HepG2 (cell line): Measurements from ENCODE around the gene ODAD2. TPM values are rescaled to one million over a fixed set of nuclear protein-coding genes. Genes with fewer than 3 reads are reported as not detected.

Source experiments
- ATAC-seq: fragments of 200-7000 bp; cut with Tn5 transposase; 3 replicates; pipeline ENCODE4 v1.9.1; 2020; ENCODE audit warnings: mild to moderate bottlenecking, moderate library complexity
- BruUV-seq: library from RNA; stranded (reverse); fragments of 400-500 nt; replicated peaks from 2 replicates; lab custom pipeline; 2021; lab: Mats Ljungman, UMichigan
- CTCF ChIA-PET: fragments of 300-600 bp; formaldehyde crosslinking; extraction: SDS; loops from one replicate; lab custom pipeline; 2021; ENCODE audit warnings: low total read pairs, inconsistent platforms, low intra/inter-chr PET ratio; lab: Yijun Ruan, JAX
- POLR2A ChIA-PET: fragments of 350-600 bp; sonication (Branson Sonifier 250); formaldehyde crosslinking; loops from one replicate; lab custom pipeline; 2020; ENCODE audit warnings: antibody characterized with exemption, inconsistent platforms; lab: Yijun Ruan, JAX
- DNase-seq: peaks from one replicate; pipeline ENCODE4 v3.0.0-alpha.2; 2015; ENCODE audit warnings: low spot score
- FAIRE-seq: peaks from 3 replicates; lab custom pipeline; 2011; peaks lifted over from hg19 to GRCh38; lab: Jason Lieb, UNC
- H2AFZ ChIP-seq: one replicate; pipeline ENCODE4 v1.6.1; 2011; ENCODE audit warnings: low read length, inconsistent platforms
- H3K27ac ChIP-seq: fragments of 300-600 bp; 3 replicates; pipeline ENCODE4 v1.8.0; 2011; ENCODE audit warnings: mixed run types, mild to moderate bottlenecking, mixed read lengths, low read length, inconsistent platforms; ENCODE audit not compliant: insufficient read depth; ENCODE audit errors: extremely low read length
- H3K27me3 ChIP-seq, 2 experiments: fragments of 200-600 bp in 1 of 2; 2 replicates in 1 of 2; 3 replicates in 1 of 2; pipeline versions ENCODE4 v1.6.0 to v1.8.0; 2011; ENCODE audit warnings: low read length in 2 of 2, mild to moderate bottlenecking in 2 of 2, moderate library complexity in 2 of 2, inconsistent platforms in 1 of 2; ENCODE audit not compliant: insufficient read depth in 2 of 2, control insufficient read depth in 1 of 2
- H3K36me3 ChIP-seq, 2 experiments: fragments of 200-600 bp in 1 of 2; replicated peaks in 1 of 2; 2 replicates in 1 of 2; 3 replicates in 1 of 2; pipeline versions ENCODE4 v1.5.1 to v1.8.0; 2011; ENCODE audit warnings: low read length in 2 of 2, inconsistent platforms in 1 of 2; ENCODE audit not compliant: insufficient read depth in 2 of 2, control insufficient read depth in 1 of 2
- H3K4me1 ChIP-seq: 2 replicates; pipeline ENCODE4 v1.5.1; 2012; ENCODE audit warnings: low read length, inconsistent platforms; ENCODE audit not compliant: insufficient read depth
- H3K4me2 ChIP-seq: 2 replicates; pipeline ENCODE4 v1.6.0; 2011; ENCODE audit warnings: low read depth, low read length, inconsistent platforms
- H3K4me3 ChIP-seq, 3 experiments: fragments of 200-600 bp in 1 of 3; sonication (generic), shearing (Covaris generic) in 1 of 3; replicated peaks in 1 of 3; 2 replicates each; pipeline ENCODE4 v1.5.1; 2011 to 2016; ENCODE audit warnings: low read length in 3 of 3, inconsistent platforms in 2 of 3, low read depth in 2 of 3, mild to moderate bottlenecking in 2 of 3, control low read depth in 1 of 3, mixed read lengths in 1 of 3; ENCODE audit not compliant: insufficient read depth in 1 of 3
- H3K79me2 ChIP-seq: one replicate; pipeline ENCODE4 v1.6.1; 2011; ENCODE audit warnings: low read length, inconsistent platforms; ENCODE audit not compliant: insufficient read depth
- H3K9ac ChIP-seq: 2 replicates; pipeline ENCODE4 v1.6.0; 2011; ENCODE audit warnings: mild to moderate bottlenecking, low read depth, low read length, inconsistent platforms; ENCODE audit not compliant: insufficient read depth
- H3K9me3 ChIP-seq: 2 replicates; pipeline ENCODE4 v1.5.1; 2012; ENCODE audit warnings: mild to moderate bottlenecking, low read length
- H4K20me1 ChIP-seq: 2 replicates; pipeline ENCODE4 v1.6.0; 2011; ENCODE audit warnings: inconsistent platforms, mild to moderate bottlenecking, low read length, moderate library complexity; ENCODE audit not compliant: insufficient read depth
- DNMT3B ChIP-seq: conservative IDR thresholded peaks from 2 replicates; pipeline ENCODE4 v1.6.1; 2016; ENCODE audit warnings: missing biosample characterization, control low read depth
- FLYWCH1 ChIP-seq: sonication (generic); formaldehyde crosslinking; IDR thresholded peaks from 2 replicates; pipeline ENCODE4 v1.8.1; 2023; ENCODE audit warnings: mild to moderate bottlenecking, missing genetic modification reagents
- FOXC1 ChIP-seq: sonication (generic); formaldehyde crosslinking; IDR thresholded peaks from 2 replicates; pipeline ENCODE4 v1.8.0; 2022; ENCODE audit warnings: mild to moderate bottlenecking, missing genetic modification reagents, borderline replicate concordance
- KAT7 ChIP-seq: IDR thresholded peaks from 2 replicates; pipeline ENCODE4 v1.6.1; 2018; ENCODE audit warnings: borderline replicate concordance, missing compliant biosample characterization
- MED8 ChIP-seq: sonication (generic); formaldehyde crosslinking; IDR thresholded peaks from 2 replicates; pipeline ENCODE4 v1.8.1; 2023; ENCODE audit warnings: mild to moderate bottlenecking, missing genetic modification reagents; ENCODE audit not compliant: insufficient replicate concordance
- MIXL1 ChIP-seq: IDR thresholded peaks from 2 replicates; pipeline ENCODE4 v1.6.1; 2016
- NPAS2 ChIP-seq: sonication (generic); formaldehyde crosslinking; IDR thresholded peaks from 2 replicates; pipeline ENCODE4 v1.8.0; 2022; ENCODE audit warnings: mild to moderate bottlenecking, missing genetic modification reagents, borderline replicate concordance
- ONECUT2 ChIP-seq: sonication (generic); formaldehyde crosslinking; IDR thresholded peaks from 2 replicates; pipeline ENCODE4 v1.4.0; 2020; ENCODE audit warnings: missing genetic modification reagents
- RFX5 ChIP-seq: IDR thresholded peaks from 2 replicates; pipeline ENCODE4 v1.6.1; 2011; ENCODE audit warnings: low read depth, low read length, improper control_type of control experiment
- SP5 ChIP-seq: IDR thresholded peaks from 2 replicates; pipeline ENCODE4 v1.6.1; 2016; ENCODE audit warnings: low read depth, borderline replicate concordance
- SYNCRIP ChIP-seq: fragments of 200-400 bp; formaldehyde crosslinking; IDR thresholded peaks from 2 replicates; pipeline ENCODE4 v1.6.1; 2018; ENCODE audit warnings: mild to moderate bottlenecking, low read depth, low read length; ENCODE audit not compliant: insufficient read depth
- ZBTB3 ChIP-seq: sonication (generic); formaldehyde crosslinking; IDR thresholded peaks from 2 replicates; pipeline ENCODE4 v1.4.0; 2020; ENCODE audit warnings: low read depth, mild to moderate bottlenecking, moderate library complexity, missing genetic modification reagents, borderline replicate concordance
- ZC3H4 ChIP-seq: sonication (generic); formaldehyde crosslinking; IDR thresholded peaks from 2 replicates; pipeline ENCODE4 v1.4.0; 2020; ENCODE audit warnings: missing genetic modification reagents, borderline replicate concordance
- ZNF282 ChIP-seq: fragments of 450-650 bp; IDR thresholded peaks from 2 replicates; pipeline ENCODE4 v1.6.1; 2018; ENCODE audit not compliant: partially characterized antibody
- ZNF501 ChIP-seq: sonication (generic); formaldehyde crosslinking; IDR thresholded peaks from 2 replicates; pipeline ENCODE4 v1.5.1; 2020; ENCODE audit warnings: mild to moderate bottlenecking, moderate library complexity, missing genetic modification reagents
- ZNF652 ChIP-seq: IDR thresholded peaks from 2 replicates; pipeline ENCODE4 v1.6.1; 2016; ENCODE audit warnings: low read depth, borderline replicate concordance
- ZNF672 ChIP-seq: sonication (generic); formaldehyde crosslinking; IDR thresholded peaks from 2 replicates; pipeline ENCODE4 v1.8.1; 2022; ENCODE audit warnings: missing genetic modification reagents
- WGBS: methylation state at CpG from one replicate; pipeline ENCODE4 v1.1.6; 2017; ENCODE audit warnings: low lambda C conversion rate; 5-methylcytosine and 5-hydroxymethylcytosine counted together
- in situ Hi-C: cut with HindIII; loops from 2 replicates; pipeline ENCODE4 v1.10.0; 2017; ENCODE audit warnings: low pct_unique_long_range_greater_than_20kb; ENCODE audit not compliant: extremely low pct_ligation_motif_present
- intact Hi-C: fragments of 100-400 bp; cut with micrococcal nuclease; formaldehyde crosslinking; loops from one replicate; pipeline ENCODE4 v1.10.0; 2022; ENCODE audit not compliant: unreplicated experiment
- polyA plus RNA-seq, 8 experiments: library from polyadenylated mRNA; depleted of rRNA in 3 of 8; stranded (reverse) in 7 of 8; unstranded in 1 of 8; fragments of >200 nt; fragmentation: Illumina TruSeq in 4 of 8; extraction: Trizol in 4 of 8; gene quantifications; 2 replicates each; pipeline versions ENCODE4 v1.2.1 to v1.2.3, GENCODE V29; 2011 to 2016; ENCODE audit warnings: low read depth in 4 of 8, missing spikeins in 1 of 8, mixed read lengths in 1 of 8; ENCODE audit not compliant: insufficient read depth in 1 of 8
- total RNA-seq, 5 experiments: library from RNA; depleted of rRNA; stranded (reverse); fragments of >200 nt; fragmentation: Illumina TruSeq; extraction: Trizol; gene quantifications; 2 replicates each; pipeline ENCODE4 v1.2.3, GENCODE V29; 2016; ENCODE audit warnings: low read depth in 1 of 5
- TF ChIP-seq, protein P1 (sequence below): sonication (generic); formaldehyde crosslinking; conservative IDR thresholded peaks from 2 replicates; pipeline ENCODE4 v1.4.0; 2020; ENCODE audit warnings: missing genetic modification reagents
- TF ChIP-seq, protein P2 (sequence below): sonication (generic); formaldehyde crosslinking; IDR thresholded peaks from 2 replicates; pipeline ENCODE4 v1.5.1; 2020; ENCODE audit warnings: mild to moderate bottlenecking, missing genetic modification reagents, borderline replicate concordance

ODAD2 gene
- total and polyA plus RNA-seq, 2 of the 13 experiments (the other 11 are each of a cell fraction or from before 2014, with no cell fraction given) = not detected

DNA sequence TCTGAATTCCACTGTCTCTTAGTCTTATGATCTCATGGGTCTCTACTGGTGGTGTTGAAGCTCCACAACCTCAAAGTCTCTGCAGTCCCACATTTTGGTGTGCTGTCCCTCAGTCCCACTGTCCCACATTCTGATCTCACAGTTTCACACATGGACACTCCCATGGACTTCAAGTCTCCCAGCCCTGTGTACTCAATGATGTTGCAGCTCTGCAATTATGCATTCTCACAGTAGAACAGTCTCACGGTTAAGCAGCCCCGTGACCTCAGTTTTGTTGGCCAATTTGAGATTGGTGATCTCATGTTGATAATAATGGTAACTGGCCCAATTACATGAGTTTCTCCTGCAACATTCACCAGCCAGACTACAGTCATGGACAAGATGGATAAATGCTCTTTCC, 109.4 kb downstream of the ODAD2 start:
- no peak for TF ChIP-seq RFX5
- no peak for TF ChIP-seq NPAS2
- TF ChIP-seq ZNF652 (CRISPR knock-in tag) = no peak
- TF ChIP-seq ZBTB3 (CRISPR knock-in tag) = no peak
- TF ChIP-seq FLYWCH1 = no peak
- TF ChIP-seq FOXC1 = no peak
- no peak for TF ChIP-seq ZNF672
- TF ChIP-seq SYNCRIP = no peak
- no peak for TF ChIP-seq KAT7
- TF ChIP-seq MIXL1 = no peak
- TF ChIP-seq, protein P1, sequence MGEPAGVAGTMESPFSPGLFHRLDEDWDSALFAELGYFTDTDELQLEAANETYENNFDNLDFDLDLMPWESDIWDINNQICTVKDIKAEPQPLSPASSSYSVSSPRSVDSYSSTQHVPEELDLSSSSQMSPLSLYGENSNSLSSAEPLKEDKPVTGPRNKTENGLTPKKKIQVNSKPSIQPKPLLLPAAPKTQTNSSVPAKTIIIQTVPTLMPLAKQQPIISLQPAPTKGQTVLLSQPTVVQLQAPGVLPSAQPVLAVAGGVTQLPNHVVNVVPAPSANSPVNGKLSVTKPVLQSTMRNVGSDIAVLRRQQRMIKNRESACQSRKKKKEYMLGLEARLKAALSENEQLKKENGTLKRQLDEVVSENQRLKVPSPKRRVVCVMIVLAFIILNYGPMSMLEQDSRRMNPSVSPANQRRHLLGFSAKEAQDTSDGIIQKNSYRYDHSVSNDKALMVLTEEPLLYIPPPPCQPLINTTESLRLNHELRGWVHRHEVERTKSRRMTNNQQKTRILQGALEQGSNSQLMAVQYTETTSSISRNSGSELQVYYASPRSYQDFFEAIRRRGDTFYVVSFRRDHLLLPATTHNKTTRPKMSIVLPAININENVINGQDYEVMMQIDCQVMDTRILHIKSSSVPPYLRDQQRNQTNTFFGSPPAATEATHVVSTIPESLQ (CRISPR knock-in tag) = no peak
- TF ChIP-seq ZC3H4 (CRISPR knock-in tag) = no peak
- no peak for TF ChIP-seq ZNF282
- TF ChIP-seq MED8 (CRISPR knock-in tag) = no peak
- TF ChIP-seq ZNF501 (CRISPR knock-in tag) = no peak
- no peak for TF ChIP-seq DNMT3B
- TF ChIP-seq SP5 (CRISPR knock-in tag) = no peak
- TF ChIP-seq ONECUT2 (CRISPR knock-in tag) = no peak
- TF ChIP-seq, protein P2, sequence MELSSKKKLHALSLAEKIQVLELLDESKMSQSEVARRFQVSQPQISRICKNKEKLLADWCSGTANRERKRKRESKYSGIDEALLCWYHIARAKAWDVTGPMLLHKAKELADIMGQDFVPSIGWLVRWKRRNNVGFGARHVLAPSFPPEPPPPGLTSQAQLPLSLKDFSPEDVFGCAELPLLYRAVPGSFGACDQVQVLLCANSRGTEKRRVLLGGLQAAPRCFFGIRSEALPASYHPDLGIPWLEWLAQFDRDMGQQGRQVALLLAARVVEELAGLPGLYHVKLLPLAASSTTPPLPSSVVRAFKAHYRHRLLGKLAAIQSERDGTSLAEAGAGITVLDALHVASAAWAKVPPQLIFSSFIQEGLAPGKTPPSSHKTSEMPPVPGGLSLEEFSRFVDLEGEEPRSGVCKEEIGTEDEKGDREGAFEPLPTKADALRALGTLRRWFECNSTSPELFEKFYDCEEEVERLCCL (CRISPR knock-in tag) = no peak
- WGBS = 0% methylated on average over 2 of the region's 2 CpGs
- no peak overlapping the region for H2AFZ ChIP-seq
- no peak overlapping the region for H3K9ac ChIP-seq
- H3K4me2 ChIP-seq = no peak overlapping the region
- no peaks in the 10 kb centered on the region for H3K27me3 ChIP-seq
- no peak overlapping the region for H3K27ac ChIP-seq
- in situ Hi-C loops = no loop called here
- no peak for DNase-seq
- CTCF ChIA-PET = no interaction called here
- H3K36me3 ChIP-seq = no peaks in the 10 kb centered on the region
- no peak for ATAC-seq
- H4K20me1 ChIP-seq = no peaks in the 10 kb centered on the region
- no TSS peak for BruUV-seq
- no peaks in the 10 kb centered on the region for H3K4me1 ChIP-seq
- H3K79me2 ChIP-seq = no peaks in the 10 kb centered on the region
- no peaks in the 10 kb centered on the region for H3K9me3 ChIP-seq
- POLR2A ChIA-PET = no interaction called here
- intact Hi-C loops = no loop called here
- no peak for FAIRE-seq
- no peak overlapping the region for H3K4me3 ChIP-seq
